Activated naive CD4-positive, alpha-beta T cell treated with anti-CD3 and anti-CD28 coated beads, Interleukin-2, amount 50 U/mL, for 72 hours (primary cell): ENCODE measurements around the gene CCDC85B. TPM values are rescaled to one million over a fixed set of nuclear protein-coding genes. Genes with fewer than 3 reads are reported as not detected.
A peak's percentile ranks its signal among the peaks of the same experiment; 100 is the strongest.
"Not testable (repeated sequence)": the region's sequence is repeated elsewhere in the genome, so short reads cannot be mapped to it uniquely, and the experiment has no call there.

Source experiments
- ATAC-seq, 2 donors: fragments of 150-1000 bp; cut with Tn5 transposase; 2 replicates each; pipeline ENCODE4 v1.10.0; 2021; ENCODE audit warnings: mild to moderate bottlenecking in 2 of 2, moderate library complexity in 2 of 2
- DNase-seq, 2 donors: peaks; one replicate each; pipeline ENCODE4 v3.0.0; 2021 to 2022; ENCODE audit warnings: low spot score in 2 of 2
- H3K27ac Mint-ChIP-seq, 2 donors: one replicate each; pipeline ENCODE4 v1.8.0; 2022; ENCODE audit warnings: mild to moderate bottlenecking in 2 of 2, mixed read lengths in 2 of 2
- H3K36me3 Mint-ChIP-seq, 2 donors: one replicate each; pipeline ENCODE4 v1.8.0; 2022; ENCODE audit warnings: mixed read lengths in 2 of 2
- H3K9me3 Mint-ChIP-seq, 2 donors: one replicate each; pipeline ENCODE4 v1.8.0; 2022; ENCODE audit warnings: mixed read lengths in 2 of 2
- total RNA-seq, 2 donors: library from RNA; stranded (reverse); gene quantifications; one replicate each; pipeline ENCODE4 v1.2.3, GENCODE V29; 2022

CCDC85B gene
- 10 to 100 TPM; 29.4 to 37.2 TPM for total RNA-seq

DNA sequence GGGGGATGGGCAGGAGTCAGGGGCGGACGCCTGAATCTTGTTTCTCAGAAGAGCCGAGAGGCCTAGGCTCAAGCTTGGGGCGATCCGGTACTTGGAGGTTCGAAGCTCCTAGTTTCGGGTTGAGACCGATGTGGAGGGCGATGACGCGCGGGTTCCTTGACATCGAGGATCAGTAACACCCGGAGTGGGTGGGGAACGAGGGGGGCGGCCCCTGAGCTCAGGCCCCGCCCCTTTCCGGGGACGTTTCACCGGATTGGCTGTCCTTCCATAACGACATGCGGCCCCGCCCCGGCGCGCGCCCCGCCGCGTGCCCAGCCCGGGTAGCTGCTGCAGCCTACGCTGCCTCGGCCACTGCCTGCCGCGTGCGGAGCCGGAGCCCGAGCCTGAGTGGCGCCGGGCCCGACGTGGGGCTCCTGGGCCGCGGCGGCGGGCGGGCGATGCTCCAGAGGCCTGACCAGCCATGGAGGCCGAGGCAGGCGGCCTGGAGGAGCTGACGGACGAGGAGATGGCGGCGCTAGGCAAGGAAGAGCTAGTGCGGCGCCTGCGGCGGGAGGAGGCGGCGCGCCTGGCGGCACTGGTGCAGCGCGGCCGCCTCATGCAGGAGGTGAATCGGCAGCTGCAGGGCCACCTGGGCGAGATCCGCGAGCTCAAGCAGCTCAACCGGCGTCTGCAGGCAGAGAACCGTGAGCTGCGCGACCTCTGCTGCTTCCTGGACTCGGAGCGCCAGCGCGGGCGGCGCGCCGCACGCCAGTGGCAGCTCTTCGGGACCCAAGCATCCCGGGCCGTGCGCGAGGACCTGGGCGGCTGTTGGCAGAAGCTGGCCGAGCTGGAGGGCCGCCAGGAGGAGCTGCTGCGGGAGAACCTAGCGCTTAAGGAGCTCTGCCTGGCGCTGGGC is at the start of gene CCDC85B:
Gene CCDC85B (plus strand): TSS at position 350 of the 895 bp plus-strand sequence. CDS start 111 bp downstream, at position 461.
- Mint-ChIP-seq H3K36me3 (peaks cover 16 to 25% of the 10 kb centered on the region in 2 donors), H3K9me3 (no peaks in the 10 kb centered on the region), H3K27ac (peak within 1 kb of the TSS; percentile 97 to 98)
- ATAC-seq, result peak; percentile 71 to 73
- peak; percentile 98 to 99 for DNase-seq

- Mint-ChIP-seq H3K9me3 (no peaks in the 10 kb centered on the region), H3K27ac (no peak overlapping the region), H3K36me3 (no peaks in the 10 kb centered on the region)
- DNase-seq (no peak), ATAC-seq (no peak)
These were observed 48.3 kb upstream of the CCDC85B start for GRCh38 chr11:65842144-65842543.

GRCh38 chr11:65843811-65844210 is 46.7 kb upstream of the CCDC85B start:
- ATAC-seq, result no peak
- H3K9me3 Mint-ChIP-seq, result no peaks in the 10 kb centered on the region
- DNase-seq, result no peak
- H3K27ac Mint-ChIP-seq, result no peak overlapping the region
- H3K36me3 Mint-ChIP-seq, result no peaks in the 10 kb centered on the region

DNA sequence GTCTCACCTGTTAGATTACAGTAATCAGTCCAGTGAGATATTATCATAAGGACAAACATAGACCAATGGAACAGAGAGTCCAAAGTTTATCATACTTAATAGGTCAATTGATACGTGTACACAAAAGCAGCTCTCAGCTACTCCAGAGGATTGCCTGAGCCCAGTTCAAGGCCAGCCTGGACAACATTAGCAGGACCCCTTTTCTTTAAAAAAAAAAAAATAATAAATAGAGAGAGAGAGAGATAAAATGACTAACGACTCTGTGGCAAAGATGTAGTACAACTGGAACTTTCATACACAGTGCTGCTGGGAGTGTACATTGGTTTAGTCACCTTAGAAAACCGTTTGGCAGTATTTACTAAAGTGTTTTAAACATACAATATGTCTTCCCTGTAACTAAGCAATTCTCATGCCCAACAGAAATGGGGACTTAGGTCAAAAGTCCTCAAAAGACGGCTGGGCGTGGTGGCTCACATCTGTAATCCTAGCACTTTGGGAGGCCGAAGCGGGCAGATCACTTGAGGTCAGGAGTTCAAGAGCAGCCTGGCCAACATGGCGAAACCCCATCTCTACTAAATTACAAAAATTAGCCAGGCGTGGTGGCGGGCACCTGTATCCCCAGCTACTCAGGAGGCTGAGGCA is 46.1 kb upstream of the CCDC85B start:
- ATAC-seq (no peak), DNase-seq (no peak)
- Mint-ChIP-seq H3K9me3 (no peaks in the 10 kb centered on the region), H3K36me3 (no peaks in the 10 kb centered on the region), H3K27ac (no peak overlapping the region)

DNA sequence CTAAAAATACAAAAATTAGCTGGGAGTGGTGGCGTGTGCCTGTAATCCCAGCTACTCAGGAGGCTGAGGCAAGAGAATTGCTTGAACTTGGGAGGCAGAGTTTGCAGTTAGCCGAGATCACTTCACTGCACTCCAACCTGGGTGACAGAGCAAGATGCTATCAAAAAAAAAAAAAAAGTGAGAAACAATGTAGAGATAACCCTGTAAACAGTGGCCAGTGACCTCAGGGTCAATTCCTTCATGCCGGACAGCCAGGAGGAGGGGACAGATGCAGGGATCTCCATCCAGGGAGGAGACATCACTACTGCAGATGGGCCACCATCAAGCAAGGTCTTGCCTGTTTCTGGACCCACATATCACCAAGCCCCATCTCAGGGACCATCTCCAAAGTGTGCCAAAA is 42.7 kb upstream of the CCDC85B start:
- DNase-seq, result no peak
- no peak overlapping the region for H3K27ac Mint-ChIP-seq
- no peak for ATAC-seq
- no peaks in the 10 kb centered on the region for H3K9me3 Mint-ChIP-seq
- H3K36me3 Mint-ChIP-seq, result peaks cover 0 to 13% of the 10 kb centered on the region in 2 donors

DNA sequence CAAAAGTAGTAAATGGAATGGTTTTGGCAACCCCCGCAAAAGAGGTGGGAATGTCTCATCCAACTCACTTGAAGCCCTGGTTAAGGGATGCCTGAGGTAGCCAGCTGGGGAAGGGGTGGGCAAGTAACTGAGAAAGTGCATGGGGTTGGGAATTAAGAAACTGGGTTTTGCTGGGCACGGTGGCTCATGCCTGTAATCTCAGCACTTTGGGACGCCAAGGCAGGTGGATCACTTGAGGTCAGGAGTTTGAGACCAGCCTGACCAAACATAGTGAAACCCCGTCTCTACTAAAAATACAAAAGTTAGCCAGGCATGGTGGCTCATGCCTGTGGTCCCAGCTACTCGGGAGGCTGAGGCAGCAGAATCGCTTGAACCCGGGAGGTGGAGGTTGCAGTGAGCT is 41.8 kb upstream of the CCDC85B start:
- H3K9me3 Mint-ChIP-seq, ATAC-seq, H3K27ac Mint-ChIP-seq: not testable (repeated sequence)
- H3K36me3 Mint-ChIP-seq, result peaks cover 6 to 19% of the 10 kb centered on the region in 2 donors
- DNase-seq, result peak in 1 of 2 donors; percentile 51

DNA sequence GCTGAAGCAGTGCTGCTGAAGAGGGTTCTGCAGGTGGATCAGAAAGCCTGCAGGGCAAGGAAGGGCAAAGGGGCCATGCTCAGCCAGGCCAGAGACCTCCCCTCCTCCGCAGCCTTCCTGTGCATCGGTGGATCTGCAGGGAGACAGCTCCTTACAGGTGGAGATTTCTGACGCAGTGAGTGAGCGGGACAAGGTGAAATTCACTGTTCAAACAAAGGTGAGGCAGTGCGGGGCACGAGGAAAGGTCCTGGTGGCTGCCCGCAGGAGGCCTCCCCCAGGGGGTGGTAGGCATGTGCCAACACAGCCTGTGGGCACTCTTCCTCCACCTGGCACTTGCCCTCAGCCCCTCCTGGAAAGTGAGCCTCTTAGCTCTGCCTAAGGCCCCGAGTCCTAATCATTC is 41.1 kb upstream of the CCDC85B start:
- DNase-seq (peak in 1 of 2 donors; percentile 50), ATAC-seq (peak in 1 of 2 donors; percentile 16)
- H3K9me3 Mint-ChIP-seq, result no peaks in the 10 kb centered on the region
- peaks cover 12 to 26% of the 10 kb centered on the region in 2 donors for H3K36me3 Mint-ChIP-seq
- peak overlapping the region in 1 of 2 donors; percentile 74 for H3K27ac Mint-ChIP-seq

DNA sequence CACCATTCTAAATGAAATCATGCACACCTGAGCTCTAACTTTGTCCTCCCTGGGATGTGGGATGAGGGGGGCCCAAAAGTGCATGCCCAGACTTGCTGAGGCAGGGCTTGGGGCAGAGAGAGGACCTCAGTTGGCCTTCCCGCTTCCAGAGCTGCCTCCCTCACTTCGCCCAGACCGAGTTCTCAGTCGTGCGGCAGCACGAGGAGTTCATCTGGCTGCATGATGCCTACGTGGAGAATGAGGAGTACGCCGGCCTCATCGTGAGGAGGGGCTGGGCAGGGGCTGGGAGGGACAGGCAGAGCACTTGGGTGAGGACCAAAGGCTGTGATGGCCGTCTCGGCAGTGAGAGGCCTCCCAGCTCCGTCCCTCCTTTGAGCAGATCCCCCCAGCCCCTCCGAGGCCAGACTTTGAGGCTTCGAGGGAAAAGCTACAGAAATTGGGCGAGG is 40.7 kb upstream of the CCDC85B start:
- Mint-ChIP-seq H3K9me3 (no peaks in the 10 kb centered on the region), H3K36me3 (peaks cover 17 to 30% of the 10 kb centered on the region in 2 donors), H3K27ac (peak overlapping the region in 1 of 2 donors; percentile 74)
- DNase-seq (peak in 1 of 2 donors; percentile 49), ATAC-seq (peak in 1 of 2 donors; percentile 3)

DNA sequence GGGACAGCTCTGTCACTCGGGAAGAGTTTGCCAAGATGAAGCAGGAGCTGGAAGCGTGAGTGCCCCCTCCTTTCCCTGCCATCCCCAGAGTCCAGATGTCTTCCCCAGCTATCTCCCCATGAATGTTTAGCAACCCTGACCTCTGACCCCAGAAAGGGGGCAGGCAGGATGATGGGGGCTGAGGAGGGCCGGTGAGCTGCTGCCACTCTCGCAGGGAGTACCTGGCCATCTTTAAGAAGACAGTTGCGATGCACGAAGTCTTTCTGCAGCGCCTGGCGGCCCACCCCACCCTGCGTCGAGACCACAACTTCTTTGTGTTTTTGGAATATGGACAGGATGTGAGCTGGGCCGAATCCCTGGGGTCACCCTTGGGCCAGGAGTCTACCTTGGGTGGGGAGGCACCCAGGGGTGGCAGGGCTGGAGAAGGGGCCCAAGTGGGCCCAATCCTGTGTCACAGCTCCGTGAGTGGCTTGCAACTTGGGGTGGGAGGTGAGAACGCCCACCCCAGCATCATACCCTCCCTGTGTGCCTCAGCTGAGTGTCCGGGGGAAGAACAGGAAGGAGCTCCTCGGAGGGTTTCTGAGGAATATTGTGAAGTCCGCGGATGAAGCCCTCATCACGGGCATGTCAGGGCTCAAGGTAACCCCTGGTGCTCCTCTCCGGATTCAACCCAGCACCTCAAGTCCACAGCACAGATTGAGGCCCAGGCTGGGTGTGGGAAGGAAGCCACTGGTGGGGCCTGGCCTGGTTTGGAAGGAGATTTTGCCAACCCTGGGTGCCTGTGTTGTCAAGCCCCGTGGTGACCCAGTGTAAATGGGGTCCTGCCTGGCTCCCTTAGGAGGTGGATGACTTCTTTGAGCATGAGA is 40.0 kb upstream of the CCDC85B start:
- Mint-ChIP-seq H3K9me3 (no peaks in the 10 kb centered on the region), H3K36me3 (peaks cover 19 to 34% of the 10 kb centered on the region in 2 donors), H3K27ac (peak overlapping the region in 1 of 2 donors; percentile 74)
- peak in 1 of 2 donors; percentile 54 for DNase-seq
- peak in 1 of 2 donors; percentile 11 for ATAC-seq

DNA sequence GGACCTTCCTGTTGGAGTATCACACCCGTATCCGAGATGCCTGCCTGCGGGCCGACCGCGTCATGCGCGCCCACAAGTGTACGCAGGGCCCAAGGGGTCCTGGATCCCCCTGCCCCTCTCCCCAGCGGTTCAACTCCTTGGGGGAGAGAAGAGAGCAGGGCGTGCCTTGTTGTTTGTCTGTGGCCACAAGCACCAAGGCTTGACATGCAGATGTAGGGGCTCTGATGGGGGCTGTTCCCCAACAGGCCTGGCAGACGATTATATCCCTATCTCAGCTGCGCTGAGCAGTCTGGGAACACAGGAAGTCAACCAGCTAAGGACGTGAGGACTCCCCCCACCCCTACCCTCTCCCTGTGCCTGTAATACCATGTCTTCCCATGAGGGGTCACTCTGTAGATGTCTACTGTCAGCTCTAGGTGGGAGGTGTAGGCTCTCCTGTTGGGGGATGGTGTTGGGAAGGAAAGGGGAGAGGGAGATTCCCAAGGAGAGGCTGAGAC is 39.3 kb upstream of the CCDC85B start:
- H3K27ac Mint-ChIP-seq, result peak overlapping the region in 1 of 2 donors; percentile 9
- ATAC-seq (peak; percentile 12 to 64), DNase-seq (peak in 1 of 2 donors; percentile 57)
- H3K36me3 Mint-ChIP-seq, result peaks cover 23 to 40% of the 10 kb centered on the region in 2 donors
- no peaks in the 10 kb centered on the region for H3K9me3 Mint-ChIP-seq

DNA sequence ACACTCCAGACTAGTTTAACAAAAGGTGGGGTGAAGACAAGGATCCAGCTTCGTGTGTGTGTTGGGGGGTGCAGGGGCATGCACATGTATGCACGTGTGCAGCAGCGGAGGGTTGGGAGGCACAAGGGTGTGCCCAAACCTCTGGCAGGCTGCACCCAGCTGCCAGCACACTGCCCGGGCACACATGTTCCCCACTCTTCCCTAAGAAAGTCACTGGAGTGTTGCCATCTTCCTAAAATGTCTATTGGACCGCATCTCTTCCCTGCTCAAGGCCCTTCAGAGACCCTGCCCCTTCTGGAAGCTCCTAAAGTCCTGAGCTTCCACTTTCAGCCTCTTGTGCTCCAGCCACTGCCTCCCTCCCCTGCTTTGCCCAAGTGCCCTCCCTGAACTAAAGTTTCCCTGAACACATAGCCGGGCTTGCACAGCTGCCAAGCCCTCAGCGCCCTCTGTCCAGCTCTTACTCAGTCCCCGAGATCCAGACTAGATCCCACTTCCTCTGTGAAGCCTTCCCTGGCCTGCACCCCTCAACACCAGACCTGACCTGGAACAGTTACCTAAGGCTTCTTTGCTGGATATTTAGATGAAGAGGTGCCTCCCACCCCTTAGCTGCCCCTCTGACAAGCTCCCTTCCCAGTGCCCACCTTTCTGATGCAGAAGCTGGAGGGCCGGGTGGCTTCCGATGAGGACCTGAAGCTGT is 38.5 kb upstream of the CCDC85B start:
- ATAC-seq (peak; percentile 1 to 17), DNase-seq (peak in 1 of 2 donors; percentile 53)
- Mint-ChIP-seq H3K36me3 (peaks cover 32 to 49% of the 10 kb centered on the region in 2 donors), H3K27ac (peak overlapping the region in 1 of 2 donors; percentile 92), H3K9me3 (no peaks in the 10 kb centered on the region)

GRCh38 chr11:65852508-65853245 is 37.8 kb upstream of the CCDC85B start:
- Mint-ChIP-seq H3K36me3 (peaks cover 34 to 50% of the 10 kb centered on the region in 2 donors), H3K9me3 (no peaks in the 10 kb centered on the region), H3K27ac (peak overlapping the region in 1 of 2 donors; percentile 92)
- DNase-seq (peak in 1 of 2 donors; percentile 53), ATAC-seq (no peak)

- DNase-seq (peak in 1 of 2 donors; percentile 54), ATAC-seq (no peak)
- Mint-ChIP-seq H3K9me3 (no peaks in the 10 kb centered on the region), H3K27ac (peak overlapping the region; percentile 18 to 93), H3K36me3 (peaks cover 37 to 55% of the 10 kb centered on the region in 2 donors)
These were observed 37.1 kb upstream of the CCDC85B start for GRCh38 chr11:65853246-65853979.

- H3K9me3 Mint-ChIP-seq, result no peaks in the 10 kb centered on the region
These were observed 36.3 kb upstream of the CCDC85B start for GRCh38 chr11:65854161-65854592.

More at GRCh38 chr11:65854161-65854592, 36.3 kb upstream of the CCDC85B start:
- Mint-ChIP-seq H3K27ac (peak overlapping the region; percentile 53 to 93), H3K36me3 (peaks cover 41 to 56% of the 10 kb centered on the region in 2 donors)
- ATAC-seq, result no peak
- DNase-seq, result peak in 1 of 2 donors; percentile 48
